ENCODE measurements around the gene RTP1. TPM values are rescaled to one million over a fixed set of nuclear protein-coding genes. Genes with fewer than 3 reads are reported as not detected.

Gene RTP1
- total RNA-seq, 1 experiment from 2014 or later, result not detected

GRCh38 chr3:187185759-187186158 is 11.5 kb upstream of the RTP1 start:
- H3K79me2 ChIP-seq (ENCODE audit: low read depth), result no peaks in the 10 kb centered on the region
- TF ChIP-seq EZH2 (IDR thresholded peaks at IDR 0.05; ENCODE audit: low read depth) (no peak), CTCF (conservative IDR thresholded peaks at IDR 0.05) (no peak)
- BruUV-seq (replicated peaks), result no TSS peak
- H3K4me3 ChIP-seq, result no peak overlapping the region
- H3K9me3 ChIP-seq (ENCODE audit: insufficient read depth, low read depth), result peaks cover 12% of the 10 kb centered on the region; the same call in 1 of the 2 replicates
- no peaks in the 10 kb centered on the region for H3K27me3 ChIP-seq (ENCODE audit: insufficient read depth, low read depth)
- ChIA-PET POLR2A (ENCODE audit: unreplicated experiment) (no interaction called here), CTCF (interaction anchor here (0.6 to 0.9 kb wide), 2 partner anchors 17 to 646 kb away, joined by 3 to 9 read pairs; no protein-coding TSS in a partner anchor)
- H3K36me3 ChIP-seq (ENCODE audit: low read depth), result no peaks in the 10 kb centered on the region
- H3K4me1 ChIP-seq (replicated peaks; ENCODE audit: insufficient read depth), result peaks cover 60% of the 10 kb centered on the region
- H3K9me2 ChIP-seq (ENCODE audit: insufficient read depth), result no peaks in the 10 kb centered on the region
- peaks cover 50% of the 10 kb centered on the region for H3F3A ChIP-seq (ENCODE audit: insufficient read depth, low read depth)
- H3K27ac ChIP-seq, result peak overlapping the region; percentile 83
- DNase-seq, result no peak
- intact Hi-C loops (cut with micrococcal nuclease; ENCODE audit: unreplicated experiment), result loop anchor here (1.0 to 2.0 kb wide), 2 partner anchors 15 to 27 kb away; no protein-coding TSS in a partner anchor
- peak overlapping the region; percentile 75 for H3K4me2 ChIP-seq
- no peaks in the 10 kb centered on the region for H4K20me1 ChIP-seq (ENCODE audit: insufficient read depth)
- H2AFZ ChIP-seq, result no peak overlapping the region

GRCh38 chr3:187186375-187186774 is 10.9 kb upstream of the RTP1 start:
- Histone ChIP-seq H3K9me2 (ENCODE audit: insufficient read depth) (no peaks in the 10 kb centered on the region), H3K79me2 (ENCODE audit: low read depth) (no peaks in the 10 kb centered on the region), H3F3A (ENCODE audit: insufficient read depth, low read depth) (peaks cover 50% of the 10 kb centered on the region), H3K4me3 (peak overlapping the region; percentile 6; the same call in 1 of the 2 replicates), H3K9me3 (ENCODE audit: insufficient read depth, low read depth) (peaks cover 12% of the 10 kb centered on the region; the same call in 1 of the 2 replicates), H2AFZ (peak overlapping the region; percentile 41; the same call in 1 of the 2 replicates), H4K20me1 (ENCODE audit: insufficient read depth) (no peaks in the 10 kb centered on the region), H3K27me3 (ENCODE audit: insufficient read depth, low read depth) (no peaks in the 10 kb centered on the region), H3K4me2 (peak overlapping the region; percentile 75), H3K36me3 (ENCODE audit: low read depth) (no peaks in the 10 kb centered on the region), H3K27ac (peak overlapping the region; percentile 83), H3K4me1 (replicated peaks; ENCODE audit: insufficient read depth) (peaks cover 60% of the 10 kb centered on the region)
- TF ChIP-seq EZH2 (IDR thresholded peaks at IDR 0.05; ENCODE audit: low read depth) (no peak), CTCF (conservative IDR thresholded peaks at IDR 0.05) (no peak)
- CTCF ChIA-PET, result interaction anchor here (0.8 to 1.5 kb wide), 8 partner anchors 13 to 337 kb away, joined by 3 to 23 read pairs (median 4); partner anchors contain the start of gene RPL39L
- intact Hi-C loops (cut with micrococcal nuclease; ENCODE audit: unreplicated experiment), result loop anchor here (1.0 to 2.0 kb wide), 2 partner anchors 16 to 26 kb away; no protein-coding TSS in a partner anchor
- DNase-seq, result no peak
- POLR2A ChIA-PET (ENCODE audit: unreplicated experiment), result interaction anchor here (0.5 to 1.1 kb wide), 8 partner anchors 12 to 559 kb away, joined by 3 to 19 read pairs (median 4); partner anchors contain the start of gene RPL39L
- TSS peak; percentile 47 for BruUV-seq (replicated peaks)

- POLR2A ChIA-PET (ENCODE audit: unreplicated experiment), result interaction anchor here (0.5 to 1.1 kb wide), 14 partner anchors 12 to 1343 kb away, joined by 3 to 19 read pairs (median 4); partner anchors contain the start of gene RPL39L
- peak; percentile 98 to 100 for DNase-seq
- Histone ChIP-seq H3K27ac (peak overlapping the region; percentile 83), H3K27me3 (ENCODE audit: insufficient read depth, low read depth) (no peaks in the 10 kb centered on the region), H3K9me3 (ENCODE audit: insufficient read depth, low read depth) (peaks cover 12% of the 10 kb centered on the region; the same call in 1 of the 2 replicates), H2AFZ (peak overlapping the region; percentile 41; the same call in 1 of the 2 replicates), H3F3A (ENCODE audit: insufficient read depth, low read depth) (peaks cover 50% of the 10 kb centered on the region), H3K9me2 (ENCODE audit: insufficient read depth) (no peaks in the 10 kb centered on the region), H3K79me2 (ENCODE audit: low read depth) (no peaks in the 10 kb centered on the region), H3K4me1 (replicated peaks; ENCODE audit: insufficient read depth) (peaks cover 60% of the 10 kb centered on the region), H3K4me3 (peak overlapping the region; percentile 16; the same call in 1 of the 2 replicates), H4K20me1 (ENCODE audit: insufficient read depth) (no peaks in the 10 kb centered on the region), H3K36me3 (ENCODE audit: low read depth) (no peaks in the 10 kb centered on the region), H3K4me2 (peak overlapping the region; percentile 75)
- BruUV-seq (replicated peaks), result no TSS peak
- CTCF ChIA-PET, result interaction anchor here (0.6 to 1.5 kb wide), 9 partner anchors 13 to 590 kb away, joined by 3 to 23 read pairs (median 5); partner anchors contain the start of gene RPL39L
- no peak for TF ChIP-seq EZH2 (IDR thresholded peaks at IDR 0.05; ENCODE audit: low read depth)
- 0 out of 2 replicates have a peak, but pooled peaks have one; percentile 11 for TF ChIP-seq CTCF (conservative IDR thresholded peaks at IDR 0.05)
- intact Hi-C loops (cut with micrococcal nuclease; ENCODE audit: unreplicated experiment), result loop anchor here (1.0 to 2.0 kb wide), 6 partner anchors 17 to 48 kb away; partner anchors contain the start of gene RPL39L
Observed at GRCh38 chr3:187186801-187187421, 10.4 kb upstream of the RTP1 start.
